ENCODE results near the gene HELT.

Gene HELT

GRCh38 chr4:185003596-185004351 lies 14.5 kb upstream of the HELT start:
- DNase-seq (ENCODE audit: low spot score) = no peak

- DNase-seq (ENCODE audit: low spot score) = peak; percentile 6
Observed at GRCh38 chr4:185004562-185005218, 13.6 kb upstream of the HELT start.

GRCh38 chr4:185005219-185005819 lies 13.0 kb upstream of the HELT start:
- peak; percentile 62 for DNase-seq (ENCODE audit: low spot score)

- DNase-seq (ENCODE audit: low spot score) = no peak
Observed at GRCh38 chr4:185011408-185011807, 6.9 kb upstream of the HELT start.

- DNase-seq (ENCODE audit: low spot score) = no peak
Observed at GRCh38 chr4:185013417-185014125, 4.7 kb upstream of the HELT start.

GRCh38 chr4:185015108-185015507 lies 3.2 kb upstream of the HELT start:
- no peak for DNase-seq (ENCODE audit: low spot score)

GRCh38 chr4:185016101-185016940 lies 2.0 kb upstream of the HELT start:
- DNase-seq (ENCODE audit: low spot score) = no peak

GRCh38 chr4:185016946-185017758 lies 1.1 kb upstream of the HELT start:
- no peak for DNase-seq (ENCODE audit: low spot score)

GRCh38 chr4:185018834-185019455 lies 655 bp downstream of the HELT start:
- DNase-seq (ENCODE audit: low spot score) = no peak

GRCh38 chr4:185019456-185020292 lies 1.4 kb downstream of the HELT start:
- DNase-seq (ENCODE audit: low spot score) = no peak

- no peak for DNase-seq (ENCODE audit: low spot score)
Observed at GRCh38 chr4:185020293-185020808, 2.1 kb downstream of the HELT start.

- no peak for DNase-seq (ENCODE audit: low spot score)
Observed at GRCh38 chr4:185020863-185021761, 2.8 kb downstream of the HELT start.

GRCh38 chr4:185023471-185023870 lies 5.2 kb downstream of the HELT start:
- DNase-seq (ENCODE audit: low spot score) = no peak

- no peak for DNase-seq (ENCODE audit: low spot score)
Observed at GRCh38 chr4:185028625-185029024, 10.3 kb downstream of the HELT start.

GRCh38 chr4:185031611-185032010 lies 13.3 kb downstream of the HELT start:
- no peak for DNase-seq (ENCODE audit: low spot score)

- DNase-seq (ENCODE audit: low spot score) = no peak
Observed at GRCh38 chr4:185033072-185033471, 14.8 kb downstream of the HELT start.

GRCh38 chr4:185033950-185034349 lies 15.7 kb downstream of the HELT start:
- no peak for DNase-seq (ENCODE audit: low spot score)

GRCh38 chr4:185035284-185035683 lies 17.0 kb downstream of the HELT start:
- no peak for DNase-seq (ENCODE audit: low spot score)

All from globus pallidus (tissue), 1 donor.